Esophagus (tissue), 2 donors: ENCODE data around the gene TXNDC11. TPM values are rescaled to one million over a fixed set of nuclear protein-coding genes. Genes with fewer than 3 reads are reported as not detected.

ENCODE experiments used
- H3K27ac ChIP-seq, 2 donors: one replicate each; pipeline ENCODE4 v1.5.1; 2013; ENCODE audit warnings: low read depth in 2 of 2, mild to moderate bottlenecking in 2 of 2, inconsistent platforms in 1 of 2, low read length in 1 of 2, moderate library complexity in 1 of 2
- H3K27me3 ChIP-seq, 2 donors: one replicate each; pipeline ENCODE4 v1.6.1; 2013; ENCODE audit warnings: low read length in 2 of 2, control low read depth in 1 of 2, mild to moderate bottlenecking in 1 of 2; ENCODE audit not compliant: insufficient read depth in 2 of 2, control insufficient read depth in 1 of 2
- H3K36me3 ChIP-seq, 2 donors: one replicate each; pipeline ENCODE4 v1.6.1; 2013; ENCODE audit warnings: low read length in 1 of 2; ENCODE audit not compliant: control insufficient read depth in 2 of 2, insufficient read depth in 2 of 2
- H3K4me1 ChIP-seq, 2 donors: one replicate each; pipeline ENCODE4 v1.6.1; 2013; ENCODE audit warnings: low read length in 1 of 2; ENCODE audit not compliant: control insufficient read depth in 2 of 2, insufficient read depth in 2 of 2
- H3K4me3 ChIP-seq, 2 donors: one replicate each; pipeline ENCODE4 v1.5.1; 2013; ENCODE audit warnings: low read length in 2 of 2, mild to moderate bottlenecking in 2 of 2, low read depth in 1 of 2, moderate library complexity in 1 of 2
- H3K9me3 ChIP-seq, 2 donors: one replicate each; pipeline ENCODE4 v1.6.1; 2013; ENCODE audit warnings: mild to moderate bottlenecking in 2 of 2, low read depth in 1 of 2, low read length in 1 of 2, moderate library complexity in 1 of 2; ENCODE audit not compliant: control insufficient read depth in 2 of 2, insufficient read depth in 1 of 2
- WGBS, 2 donors: extraction: QIAGEN DNeasy Blood & Tissue Kit; methylation state at CpG; one replicate each; pipeline ENCODE4 v1.1.7; 2013; 5-methylcytosine and 5-hydroxymethylcytosine counted together
- polyA plus RNA-seq, 2 donors: library from polyadenylated mRNA; stranded (reverse); fragments of 200-250 nt; gene quantifications; one replicate each; pipeline ENCODE4 v1.2.3, GENCODE V29; 2013
- donor health status: healthy with polysubstance abuse.
- donor health status: Bipolar disorder and iron deficiency.

TXNDC11 gene
- polyA plus RNA-seq, 2 donors = 21.8 to 24.5 TPM

- Histone ChIP-seq H3K9me3 (no peaks in the 10 kb centered on the region), H3K4me1 (no peaks in the 10 kb centered on the region), H3K27me3 (no peaks in the 10 kb centered on the region), H3K4me3 (no peak overlapping the region), H3K27ac (no peak overlapping the region), H3K36me3 (peaks cover 0 to 5% of the 10 kb centered on the region in 2 donors)
- WGBS, 2 donors = 95 to 98% methylated on average over 7 of the region's 7 CpGs
These were observed 36.4 kb upstream of the TXNDC11 start for GRCh38 chr16:11779074-11779473.

GRCh38 chr16:11774065-11774626 lies 31.5 kb upstream of the TXNDC11 start:
- Histone ChIP-seq H3K9me3 (no peaks in the 10 kb centered on the region), H3K27me3 (no peaks in the 10 kb centered on the region), H3K4me1 (no peaks in the 10 kb centered on the region), H3K4me3 (no peak overlapping the region), H3K27ac (no peak overlapping the region), H3K36me3 (peaks cover 0 to 13% of the 10 kb centered on the region in 2 donors)
- 89 to 95% methylated on average over 3 of the region's 3 CpGs for WGBS, 2 donors

GRCh38 chr16:11768849-11769248 lies 26.2 kb upstream of the TXNDC11 start:
- no peak overlapping the region for H3K4me3 ChIP-seq
- H3K27ac ChIP-seq = no peak overlapping the region
- no peaks in the 10 kb centered on the region for H3K9me3 ChIP-seq
- peaks cover 3 to 14% of the 10 kb centered on the region in 2 donors for H3K36me3 ChIP-seq
- no peaks in the 10 kb centered on the region for H3K27me3 ChIP-seq
- H3K4me1 ChIP-seq = no peaks in the 10 kb centered on the region
- 74 to 80% methylated on average over 7 of the region's 7 CpGs for WGBS, 2 donors

GRCh38 chr16:11762431-11762830 lies 19.8 kb upstream of the TXNDC11 start:
- H3K27ac ChIP-seq = no peak overlapping the region
- WGBS, 2 donors = 64 to 68% methylated on average over 4 of the region's 4 CpGs

GRCh38 chr16:11759997-11760396 lies 17.3 kb upstream of the TXNDC11 start:
- Histone ChIP-seq H3K36me3 (peaks cover 10 to 13% of the 10 kb centered on the region in 2 donors), H3K27me3 (no peaks in the 10 kb centered on the region), H3K27ac (no peak overlapping the region), H3K4me1 (no peaks in the 10 kb centered on the region), H3K9me3 (no peaks in the 10 kb centered on the region), H3K4me3 (no peak overlapping the region)
- WGBS, 2 donors = 87 to 99% methylated on average over 4 of the region's 4 CpGs

More at GRCh38 chr16:11762431-11762830, 19.8 kb upstream of the TXNDC11 start:
- no peaks in the 10 kb centered on the region for H3K27me3 ChIP-seq
- no peaks in the 10 kb centered on the region for H3K4me1 ChIP-seq
- H3K9me3 ChIP-seq = no peaks in the 10 kb centered on the region
- no peak overlapping the region for H3K4me3 ChIP-seq
- H3K36me3 ChIP-seq = peaks cover 8 to 10% of the 10 kb centered on the region in 2 donors

GRCh38 chr16:11759163-11759834 lies 16.6 kb upstream of the TXNDC11 start:
- Histone ChIP-seq H3K36me3 (peaks cover 10 to 13% of the 10 kb centered on the region in 2 donors), H3K4me1 (no peaks in the 10 kb centered on the region), H3K27me3 (no peaks in the 10 kb centered on the region), H3K9me3 (no peaks in the 10 kb centered on the region), H3K27ac (no peak overlapping the region), H3K4me3 (no peak overlapping the region)
- WGBS, 2 donors = 69 to 89% methylated on average over 9 of the region's 9 CpGs

- H3K27ac ChIP-seq = no peak overlapping the region
- WGBS, 2 donors = 52 to 54% methylated on average over 10 of the region's 10 CpGs
These were observed 15.3 kb upstream of the TXNDC11 start for GRCh38 chr16:11757671-11758545.

GRCh38 chr16:11756248-11756647 lies 13.6 kb upstream of the TXNDC11 start:
- Histone ChIP-seq H3K27ac (no peak overlapping the region), H3K4me3 (no peak overlapping the region), H3K9me3 (no peaks in the 10 kb centered on the region), H3K4me1 (no peaks in the 10 kb centered on the region), H3K36me3 (peaks cover 19 to 20% of the 10 kb centered on the region in 2 donors), H3K27me3 (no peaks in the 10 kb centered on the region)
- WGBS, 2 donors = 88 to 95% methylated on average over 3 of the region's 3 CpGs

More at GRCh38 chr16:11757671-11758545, 15.3 kb upstream of the TXNDC11 start:
- Histone ChIP-seq H3K36me3 (peaks cover 13 to 19% of the 10 kb centered on the region in 2 donors), H3K9me3 (no peaks in the 10 kb centered on the region), H3K27me3 (no peaks in the 10 kb centered on the region), H3K4me1 (no peaks in the 10 kb centered on the region), H3K4me3 (no peak overlapping the region)

GRCh38 chr16:11755022-11755760 lies 12.5 kb upstream of the TXNDC11 start:
- H3K4me1 ChIP-seq = no peaks in the 10 kb centered on the region
- no peak overlapping the region for H3K27ac ChIP-seq
- no peak overlapping the region for H3K4me3 ChIP-seq
- no peaks in the 10 kb centered on the region for H3K27me3 ChIP-seq
- peaks cover 20% of the 10 kb centered on the region in 2 donors for H3K36me3 ChIP-seq
- 90% methylated on average over 13 of the region's 13 CpGs for WGBS, 2 donors
- H3K9me3 ChIP-seq = no peaks in the 10 kb centered on the region
